Ectodermal cell (in vitro differentiated cells): ENCODE results near the gene GPRASP1.
"Not testable (repeated sequence)": the region's sequence is repeated elsewhere in the genome, so short reads cannot be mapped to it uniquely, and the experiment has no call there.

Experiments used
- H3K27ac ChIP-seq: 2 replicates; pipeline ENCODE4 v1.7.0; 2013; ENCODE audit warnings: mild to moderate bottlenecking, low read depth, low read length; ENCODE audit not compliant: insufficient read depth, poor library complexity, severe bottlenecking
- H3K27me3 ChIP-seq: 2 replicates; pipeline ENCODE4 v1.7.0; 2013; ENCODE audit warnings: mild to moderate bottlenecking, low read length; ENCODE audit not compliant: insufficient read depth, control insufficient read depth, poor library complexity, severe bottlenecking
- H3K36me3 ChIP-seq: one replicate; pipeline ENCODE4 v1.7.0; 2013; ENCODE audit warnings: low read length; ENCODE audit not compliant: control insufficient read depth, insufficient read depth
- H3K4me1 ChIP-seq: one replicate; pipeline ENCODE4 v1.7.0; 2013; ENCODE audit warnings: low read length; ENCODE audit not compliant: control insufficient read depth, insufficient read depth
- H3K4me3 ChIP-seq: 2 replicates; pipeline ENCODE4 v1.7.0; 2013; ENCODE audit warnings: low read depth, low read length, control low read depth; ENCODE audit not compliant: insufficient read depth
- H3K9me3 ChIP-seq: 2 replicates; pipeline ENCODE4 v1.7.0; 2013; ENCODE audit warnings: mild to moderate bottlenecking, low read length, moderate library complexity; ENCODE audit not compliant: control insufficient read depth
- WGBS, 2 experiments: methylation state at CpG; one replicate each; pipeline ENCODE4 v1.1.7; 2013; ENCODE audit warnings: missing lambda C conversion rate in 2 of 2; 5-methylcytosine and 5-hydroxymethylcytosine counted together

The GPRASP1 gene

GRCh38 chrX:102658556-102658955 lies 7.3 kb downstream of the GPRASP1 start:
- no peaks in the 10 kb centered on the region for H3K27me3 ChIP-seq
- H3K4me3 ChIP-seq, result no peak overlapping the region
- WGBS, 2 experiments, result 89 to 96% methylated on average over 2 of the region's 2 CpGs
- no peak overlapping the region for H3K27ac ChIP-seq
- no peaks in the 10 kb centered on the region for H3K9me3 ChIP-seq
- no peaks in the 10 kb centered on the region for H3K4me1 ChIP-seq
- no peaks in the 10 kb centered on the region for H3K36me3 ChIP-seq

- Histone ChIP-seq H3K4me1 (no peaks in the 10 kb centered on the region), H3K36me3 (no peaks in the 10 kb centered on the region), H3K27me3 (no peaks in the 10 kb centered on the region), H3K4me3 (peak overlapping the region; percentile 41), H3K27ac (no peak overlapping the region), H3K9me3 (no peaks in the 10 kb centered on the region)
- 11 to 12% methylated on average over 26 of the region's 27 CpGs for WGBS, 2 experiments
Measured at GRCh38 chrX:102659790-102660757, 8.8 kb downstream of the GPRASP1 start.

GRCh38 chrX:102663820-102664219 lies 12.5 kb downstream of the GPRASP1 start:
- H3K27me3 ChIP-seq, H3K36me3 ChIP-seq, H3K4me1 ChIP-seq, H3K27ac ChIP-seq, H3K4me3 ChIP-seq, H3K9me3 ChIP-seq: not testable (repeated sequence)
- 85 to 96% methylated on average over 4 of the region's 4 CpGs for WGBS, 2 experiments

- WGBS, 2 experiments, result 89 to 95% methylated on average over 1 of the region's 1 CpG
- not testable (repeated sequence) for H3K4me1 ChIP-seq, H3K27me3 ChIP-seq, H3K4me3 ChIP-seq, H3K9me3 ChIP-seq, H3K36me3 ChIP-seq, H3K27ac ChIP-seq
Measured at GRCh38 chrX:102667034-102667433, 15.8 kb downstream of the GPRASP1 start.

GRCh38 chrX:102669526-102669925 lies 18.2 kb downstream of the GPRASP1 start:
- Histone ChIP-seq H3K9me3 (no peaks in the 10 kb centered on the region), H3K4me3 (no peak overlapping the region), H3K4me1 (no peaks in the 10 kb centered on the region), H3K27ac (no peak overlapping the region), H3K36me3 (no peaks in the 10 kb centered on the region), H3K27me3 (no peaks in the 10 kb centered on the region)
- WGBS, 2 experiments, result 82 to 93% methylated on average over 4 of the region's 4 CpGs

GRCh38 chrX:102672856-102673255 lies 21.6 kb downstream of the GPRASP1 start:
- WGBS, 2 experiments, result 75 to 100% methylated on average over 1 to 2 of the region's 3 CpGs
- no peak overlapping the region for H3K27ac ChIP-seq

GRCh38 chrX:102677479-102677878 lies 26.2 kb downstream of the GPRASP1 start:
- H3K4me3 ChIP-seq, H3K36me3 ChIP-seq, H3K4me1 ChIP-seq, H3K9me3 ChIP-seq, H3K27ac ChIP-seq, H3K27me3 ChIP-seq: not testable (repeated sequence)
- no CpG with 5 or more reads among the region's 1 CpG for WGBS, 2 experiments

More at GRCh38 chrX:102672856-102673255, 21.6 kb downstream of the GPRASP1 start:
- Histone ChIP-seq H3K27me3 (no peaks in the 10 kb centered on the region), H3K4me1 (no peaks in the 10 kb centered on the region), H3K4me3 (no peak overlapping the region), H3K9me3 (no peaks in the 10 kb centered on the region), H3K36me3 (no peaks in the 10 kb centered on the region)

GRCh38 chrX:102684772-102685520 lies 33.7 kb downstream of the GPRASP1 start:
- WGBS, 2 experiments, result 60 to 76% methylated on average over 2 of the region's 2 CpGs
- H3K36me3 ChIP-seq, result no peaks in the 10 kb centered on the region
- H3K9me3 ChIP-seq, result no peaks in the 10 kb centered on the region
- no peak overlapping the region for H3K27ac ChIP-seq
- no peaks in the 10 kb centered on the region for H3K4me1 ChIP-seq
- no peaks in the 10 kb centered on the region for H3K27me3 ChIP-seq
- no peak overlapping the region for H3K4me3 ChIP-seq

GRCh38 chrX:102694749-102695148 lies 43.5 kb downstream of the GPRASP1 start:
- H3K4me1 ChIP-seq, result no peaks in the 10 kb centered on the region
- H3K27ac ChIP-seq, result no peak overlapping the region
- H3K9me3 ChIP-seq, result no peaks in the 10 kb centered on the region
- H3K36me3 ChIP-seq, result no peaks in the 10 kb centered on the region
- no peak overlapping the region for H3K4me3 ChIP-seq
- H3K27me3 ChIP-seq, result no peaks in the 10 kb centered on the region
- WGBS, 2 experiments, result 98 to 100% methylated on average over 3 of the region's 3 CpGs

- H3K27ac ChIP-seq, result no peak overlapping the region
- H3K36me3 ChIP-seq, result no peaks in the 10 kb centered on the region
- no peaks in the 10 kb centered on the region for H3K4me1 ChIP-seq
- no peaks in the 10 kb centered on the region for H3K9me3 ChIP-seq
- H3K27me3 ChIP-seq, result no peaks in the 10 kb centered on the region
- H3K4me3 ChIP-seq, result no peak overlapping the region
Measured at GRCh38 chrX:102696306-102696705, 45.0 kb downstream of the GPRASP1 start.
